A549 (cell line): ENCODE results near the gene PDGFC. TPM values are rescaled to one million over a fixed set of nuclear protein-coding genes. Genes with fewer than 3 reads are reported as not detected.

Experiments
- ATAC-seq, 2 experiments: fragments of 200-7000 bp in 1 of 2; fragments of >200 bp in 1 of 2; cut with Nextera tagmentation in 1 of 2; cut with Tn5 transposase in 1 of 2; 3 replicates each; pipeline versions ENCODE4 v1.8.0 to v1.9.1; 2018 to 2020; ENCODE audit warnings: mild to moderate bottlenecking in 1 of 2, moderate library complexity in 1 of 2
- CTCF ChIA-PET: fragments of 300-600 bp; sonication (Branson Sonifier 250); formaldehyde crosslinking; extraction: SDS; loops from one replicate; lab custom pipeline; 2021; ENCODE audit warnings: antibody characterized with exemption, inconsistent platforms; lab: Yijun Ruan, JAX
- POLR2A ChIA-PET: fragments of 350-600 bp; formaldehyde crosslinking; extraction: SDS; loops from one replicate; lab custom pipeline; 2021; ENCODE audit warnings: antibody characterized with exemption, inconsistent platforms; lab: Yijun Ruan, JAX
- DNase-seq, 2 experiments: peaks; one replicate each; pipeline versions ENCODE4 v3.0.0 to v3.0.0-alpha.2; 2011 to 2016; ENCODE audit warnings: low read depth in 1 of 2, low spot score in 1 of 2
- FAIRE-seq: peaks from 2 replicates; lab custom pipeline; 2011; peaks lifted over from hg19 to GRCh38; lab: Jason Lieb, UNC
- H3K27ac ChIP-seq, 2 experiments: fragments of >200 bp; sonication (Bioruptor Twin); formaldehyde crosslinking; 3 replicates each; pipeline ENCODE4 v1.5.1; 2016 to 2017
- H3K4me1 ChIP-seq: fragments of >200 bp; sonication (Bioruptor Twin); formaldehyde crosslinking; 3 replicates; pipeline ENCODE4 v1.6.1; 2016
- H3K4me2 ChIP-seq: fragments of >200 bp; sonication (Bioruptor Twin); formaldehyde crosslinking; 3 replicates; pipeline ENCODE4 v1.6.1; 2016
- H3K4me3 ChIP-seq: fragments of >200 bp; sonication (Bioruptor Twin); formaldehyde crosslinking; 3 replicates; pipeline ENCODE4 v1.5.1; 2016
- H3K9me3 ChIP-seq: fragments of >200 bp; sonication (Bioruptor Twin); formaldehyde crosslinking; 3 replicates; pipeline ENCODE4 v1.6.1; 2016
- EP300 ChIP-seq, 2 experiments: fragments of >200 bp; sonication (Bioruptor Twin); formaldehyde crosslinking; IDR thresholded peaks; 2 replicates in 1 of 2; 3 replicates in 1 of 2; pipeline ENCODE4 v1.6.1; 2016 to 2017
- HOXA7 ChIP-seq: fragments of 250-450 bp; sonication (Bioruptor Pico); IDR thresholded peaks from 2 replicates; pipeline ENCODE4 v1.5.0; 2020; ENCODE audit warnings: mild to moderate bottlenecking, moderate library complexity
- KDM5A ChIP-seq: fragments of 200-600 bp; sonication (generic); IDR thresholded peaks from 2 replicates; pipeline ENCODE4 v1.6.1; 2016; ENCODE audit warnings: antibody characterized with exemption, mild to moderate bottlenecking
- MAZ ChIP-seq: fragments of 150-350 bp; IDR thresholded peaks from 2 replicates; pipeline ENCODE4 v1.6.1; 2014; ENCODE audit warnings: antibody characterized with exemption, low read depth, low read length, borderline replicate concordance
- NFE2L2 ChIP-seq: fragments of 150-350 bp; conservative IDR thresholded peaks from 2 replicates; pipeline ENCODE4 v1.6.1; 2014; ENCODE audit warnings: low read length
- NR3C1 ChIP-seq: fragments of >200 bp; sonication (Bioruptor Twin); formaldehyde crosslinking; IDR thresholded peaks from 3 replicates; pipeline ENCODE4 v1.6.1; 2017
- RAD21 ChIP-seq, 2 experiments: fragments of >200 bp in 1 of 2; sonication (Bioruptor Twin) in 1 of 2; formaldehyde crosslinking in 1 of 2; IDR thresholded peaks in 1 of 2; conservative IDR thresholded peaks in 1 of 2; 2 replicates in 1 of 2; 3 replicates in 1 of 2; pipeline ENCODE4 v1.6.1; 2012 to 2018; ENCODE audit warnings: inconsistent platforms in 1 of 2
- RNF2 ChIP-seq: fragments of 200-600 bp; sonication (generic); IDR thresholded peaks from 2 replicates; pipeline ENCODE4 v1.6.1; 2016; ENCODE audit warnings: low read depth, mild to moderate bottlenecking, antibody characterized with exemption, moderate library complexity, borderline replicate concordance
- SMC3 ChIP-seq: fragments of >200 bp; sonication (Bioruptor Twin); formaldehyde crosslinking; IDR thresholded peaks from 3 replicates; pipeline ENCODE4 v1.6.1; 2018; ENCODE audit warnings: inconsistent platforms
- SREBF2 ChIP-seq: fragments of 450-650 bp; IDR thresholded peaks from 2 replicates; pipeline ENCODE4 v1.6.1; 2014; ENCODE audit warnings: mild to moderate bottlenecking, moderate library complexity
- WGBS: methylation state at CpG from one replicate; pipeline ENCODE4 v1.1.6; 2017; ENCODE audit errors: missing lambda C conversion rate; 5-methylcytosine and 5-hydroxymethylcytosine counted together
- polyA plus RNA-seq, 4 experiments: library from polyadenylated mRNA; depleted of rRNA in 3 of 4; stranded (reverse); fragments of >200 nt; fragmentation: RNase III in 1 of 4; extraction: RNeasy Plus Mini Kit Qiagen cat#74134 plus additional on column Dnase treatment in 1 of 4; gene quantifications; 2 replicates in 3 of 4; 3 replicates in 1 of 4; pipeline ENCODE4 v1.2.3, GENCODE V29; 2011 to 2017
- TF ChIP-seq, protein P1 (sequence below): fragments of 150-350 bp; IDR thresholded peaks from 2 replicates; pipeline ENCODE4 v1.6.1; 2014; ENCODE audit warnings: low read depth, mild to moderate bottlenecking, low read length
- TF ChIP-seq, protein P2 (sequence below): fragments of 200-600 bp; sonication (generic); IDR thresholded peaks from 2 replicates; pipeline ENCODE4 v1.6.1; 2016; ENCODE audit warnings: antibody characterized with exemption, mild to moderate bottlenecking, moderate library complexity
- TF ChIP-seq, protein P3 (sequence below): fragments of >200 bp; sonication (Bioruptor Twin); formaldehyde crosslinking; IDR thresholded peaks from 3 replicates; pipeline ENCODE4 v1.5.1; 2016
- TF ChIP-seq, protein P4 (sequence below): IDR thresholded peaks from 2 replicates; pipeline ENCODE4 v1.6.1; 2012
- TF ChIP-seq, protein P5 (sequence below): fragments of 250-450 bp; sonication (Bioruptor Pico); IDR thresholded peaks from 2 replicates; pipeline ENCODE4 v1.5.0; 2021; ENCODE audit warnings: mild to moderate bottlenecking, moderate library complexity, borderline replicate concordance

Gene PDGFC
- polyA plus RNA-seq, 2 of the 4 experiments (the other 2 are of a cell fraction), result 3.5 to 4.1 TPM

DNA sequence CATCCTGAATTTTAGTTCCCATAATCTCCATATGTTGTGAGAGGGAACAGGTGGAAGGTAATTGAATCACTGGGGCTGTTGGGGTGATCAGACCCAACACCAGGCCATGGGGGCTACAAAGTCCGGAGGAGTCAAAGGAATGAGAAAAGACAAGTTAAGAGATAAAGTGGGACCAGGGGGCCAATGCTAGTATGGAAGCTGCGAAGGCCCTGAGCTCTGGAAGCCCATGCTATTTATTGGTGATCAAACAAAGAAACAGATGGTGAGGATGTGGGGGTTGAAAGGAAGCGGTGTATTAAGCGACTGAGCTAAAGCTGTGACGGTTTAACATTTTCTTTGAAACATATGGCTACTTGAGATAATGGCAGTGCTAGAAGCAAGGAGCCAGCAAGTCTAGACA, 132.8 kb downstream of the PDGFC start:
- ChIA-PET CTCF (no interaction called here), POLR2A (no interaction called here)
- Histone ChIP-seq H3K27ac (no peak overlapping the region), H3K4me3 (no peak overlapping the region), H3K4me1 (no peaks in the 10 kb centered on the region), H3K4me2 (no peak overlapping the region), H3K9me3 (no peaks in the 10 kb centered on the region)
- WGBS, result 86% methylated on average over 5 of the region's 5 CpGs
- TF ChIP-seq, protein P1, sequence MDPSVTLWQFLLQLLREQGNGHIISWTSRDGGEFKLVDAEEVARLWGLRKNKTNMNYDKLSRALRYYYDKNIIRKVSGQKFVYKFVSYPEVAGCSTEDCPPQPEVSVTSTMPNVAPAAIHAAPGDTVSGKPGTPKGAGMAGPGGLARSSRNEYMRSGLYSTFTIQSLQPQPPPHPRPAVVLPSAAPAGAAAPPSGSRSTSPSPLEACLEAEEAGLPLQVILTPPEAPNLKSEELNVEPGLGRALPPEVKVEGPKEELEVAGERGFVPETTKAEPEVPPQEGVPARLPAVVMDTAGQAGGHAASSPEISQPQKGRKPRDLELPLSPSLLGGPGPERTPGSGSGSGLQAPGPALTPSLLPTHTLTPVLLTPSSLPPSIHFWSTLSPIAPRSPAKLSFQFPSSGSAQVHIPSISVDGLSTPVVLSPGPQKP, result no peak
- TF ChIP-seq RNF2 (no peak), RAD21 (conservative IDR thresholded peaks at IDR 0.05 in 1 of 2, IDR thresholded peaks at IDR 0.05 in 1 of 2) (no peak), NFE2L2 (no peak), EP300 (IDR thresholded peaks at IDR 0.05) (no peak)
- no peak for FAIRE-seq
- no peak for ATAC-seq
- no peak for DNase-seq

DNA sequence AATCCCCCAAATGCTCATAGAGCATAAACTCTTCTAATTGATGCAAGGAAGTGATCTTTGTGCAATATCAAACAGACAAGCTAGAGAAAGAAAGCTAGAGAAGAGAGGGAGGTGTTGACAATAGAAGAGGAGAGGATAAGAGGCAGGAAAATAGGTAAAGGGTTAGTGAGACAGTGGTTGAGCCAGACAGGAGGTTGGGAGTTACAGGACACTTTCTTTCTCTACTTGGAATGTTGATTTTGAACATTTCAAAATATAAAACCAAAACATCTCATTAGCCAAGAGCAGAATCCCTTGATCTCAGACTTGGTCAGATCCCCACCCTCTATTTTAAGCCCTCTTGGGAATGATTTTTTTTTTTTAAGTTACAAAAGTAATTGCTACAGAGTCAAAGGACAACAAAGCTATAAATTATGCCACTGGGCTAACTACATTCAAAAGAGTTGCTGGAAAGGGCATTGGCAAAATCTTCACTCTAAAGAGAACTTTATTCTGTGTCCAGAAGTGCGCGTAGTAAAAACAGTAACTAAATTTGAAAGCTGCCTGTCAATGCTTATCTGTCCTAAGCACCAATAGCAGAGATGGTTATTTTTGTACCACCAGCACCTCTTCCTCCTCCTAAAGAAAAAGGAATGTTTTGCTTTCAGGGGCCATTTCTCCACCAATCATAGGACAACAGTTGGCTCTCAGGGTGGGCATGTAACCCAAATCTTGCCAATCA, 133.8 kb downstream of the PDGFC start:
- Histone ChIP-seq H3K4me1 (no peaks in the 10 kb centered on the region), H3K9me3 (no peaks in the 10 kb centered on the region), H3K4me3 (no peak overlapping the region), H3K27ac (no peak overlapping the region), H3K4me2 (no peak overlapping the region)
- DNase-seq (no peak), ATAC-seq (no peak), FAIRE-seq (no peak)
- TF ChIP-seq, protein P2, sequence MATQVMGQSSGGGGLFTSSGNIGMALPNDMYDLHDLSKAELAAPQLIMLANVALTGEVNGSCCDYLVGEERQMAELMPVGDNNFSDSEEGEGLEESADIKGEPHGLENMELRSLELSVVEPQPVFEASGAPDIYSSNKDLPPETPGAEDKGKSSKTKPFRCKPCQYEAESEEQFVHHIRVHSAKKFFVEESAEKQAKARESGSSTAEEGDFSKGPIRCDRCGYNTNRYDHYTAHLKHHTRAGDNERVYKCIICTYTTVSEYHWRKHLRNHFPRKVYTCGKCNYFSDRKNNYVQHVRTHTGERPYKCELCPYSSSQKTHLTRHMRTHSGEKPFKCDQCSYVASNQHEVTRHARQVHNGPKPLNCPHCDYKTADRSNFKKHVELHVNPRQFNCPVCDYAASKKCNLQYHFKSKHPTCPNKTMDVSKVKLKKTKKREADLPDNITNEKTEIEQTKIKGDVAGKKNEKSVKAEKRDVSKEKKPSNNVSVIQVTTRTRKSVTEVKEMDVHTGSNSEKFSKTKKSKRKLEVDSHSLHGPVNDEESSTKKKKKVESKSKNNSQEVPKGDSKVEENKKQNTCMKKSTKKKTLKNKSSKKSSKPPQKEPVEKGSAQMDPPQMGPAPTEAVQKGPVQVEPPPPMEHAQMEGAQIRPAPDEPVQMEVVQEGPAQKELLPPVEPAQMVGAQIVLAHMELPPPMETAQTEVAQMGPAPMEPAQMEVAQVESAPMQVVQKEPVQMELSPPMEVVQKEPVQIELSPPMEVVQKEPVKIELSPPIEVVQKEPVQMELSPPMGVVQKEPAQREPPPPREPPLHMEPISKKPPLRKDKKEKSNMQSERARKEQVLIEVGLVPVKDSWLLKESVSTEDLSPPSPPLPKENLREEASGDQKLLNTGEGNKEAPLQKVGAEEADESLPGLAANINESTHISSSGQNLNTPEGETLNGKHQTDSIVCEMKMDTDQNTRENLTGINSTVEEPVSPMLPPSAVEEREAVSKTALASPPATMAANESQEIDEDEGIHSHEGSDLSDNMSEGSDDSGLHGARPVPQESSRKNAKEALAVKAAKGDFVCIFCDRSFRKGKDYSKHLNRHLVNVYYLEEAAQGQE, result no peak
- no peak for TF ChIP-seq SREBF2
- TF ChIP-seq, protein P3, sequence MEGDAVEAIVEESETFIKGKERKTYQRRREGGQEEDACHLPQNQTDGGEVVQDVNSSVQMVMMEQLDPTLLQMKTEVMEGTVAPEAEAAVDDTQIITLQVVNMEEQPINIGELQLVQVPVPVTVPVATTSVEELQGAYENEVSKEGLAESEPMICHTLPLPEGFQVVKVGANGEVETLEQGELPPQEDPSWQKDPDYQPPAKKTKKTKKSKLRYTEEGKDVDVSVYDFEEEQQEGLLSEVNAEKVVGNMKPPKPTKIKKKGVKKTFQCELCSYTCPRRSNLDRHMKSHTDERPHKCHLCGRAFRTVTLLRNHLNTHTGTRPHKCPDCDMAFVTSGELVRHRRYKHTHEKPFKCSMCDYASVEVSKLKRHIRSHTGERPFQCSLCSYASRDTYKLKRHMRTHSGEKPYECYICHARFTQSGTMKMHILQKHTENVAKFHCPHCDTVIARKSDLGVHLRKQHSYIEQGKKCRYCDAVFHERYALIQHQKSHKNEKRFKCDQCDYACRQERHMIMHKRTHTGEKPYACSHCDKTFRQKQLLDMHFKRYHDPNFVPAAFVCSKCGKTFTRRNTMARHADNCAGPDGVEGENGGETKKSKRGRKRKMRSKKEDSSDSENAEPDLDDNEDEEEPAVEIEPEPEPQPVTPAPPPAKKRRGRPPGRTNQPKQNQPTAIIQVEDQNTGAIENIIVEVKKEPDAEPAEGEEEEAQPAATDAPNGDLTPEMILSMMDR, result no peak
- TF ChIP-seq, protein P4, sequence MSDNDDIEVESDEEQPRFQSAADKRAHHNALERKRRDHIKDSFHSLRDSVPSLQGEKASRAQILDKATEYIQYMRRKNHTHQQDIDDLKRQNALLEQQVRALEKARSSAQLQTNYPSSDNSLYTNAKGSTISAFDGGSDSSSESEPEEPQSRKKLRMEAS, result no peak
- no peak for TF ChIP-seq HOXA7 (CRISPR knock-in tag)
- no peak for TF ChIP-seq MAZ
- no peak for TF ChIP-seq RAD21 (conservative IDR thresholded peaks at IDR 0.05 in 1 of 2, IDR thresholded peaks at IDR 0.05 in 1 of 2)
- TF ChIP-seq NR3C1, result no peak
- TF ChIP-seq SMC3, result no peak
- TF ChIP-seq KDM5A, result no peak
- TF ChIP-seq NFE2L2, result no peak
- TF ChIP-seq, protein P5, sequence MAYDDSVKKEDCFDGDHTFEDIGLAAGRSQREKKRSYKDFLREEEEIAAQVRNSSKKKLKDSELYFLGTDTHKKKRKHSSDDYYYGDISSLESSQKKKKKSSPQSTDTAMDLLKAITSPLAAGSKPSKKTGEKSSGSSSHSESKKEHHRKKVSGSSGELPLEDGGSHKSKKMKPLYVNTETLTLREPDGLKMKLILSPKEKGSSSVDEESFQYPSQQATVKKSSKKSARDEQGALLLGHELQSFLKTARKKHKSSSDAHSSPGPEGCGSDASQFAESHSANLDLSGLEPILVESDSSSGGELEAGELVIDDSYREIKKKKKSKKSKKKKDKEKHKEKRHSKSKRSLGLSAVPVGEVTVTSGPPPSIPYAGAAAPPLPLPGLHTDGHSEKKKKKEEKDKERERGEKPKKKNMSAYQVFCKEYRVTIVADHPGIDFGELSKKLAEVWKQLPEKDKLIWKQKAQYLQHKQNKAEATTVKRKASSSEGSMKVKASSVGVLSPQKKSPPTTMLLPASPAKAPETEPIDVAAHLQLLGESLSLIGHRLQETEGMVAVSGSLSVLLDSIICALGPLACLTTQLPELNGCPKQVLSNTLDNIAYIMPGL, result no peak
- ChIA-PET POLR2A (no interaction called here), CTCF (interaction anchor here (1.2 kb wide), 1 partner anchor 10 kb away, joined by 3 read pairs; no protein-coding TSS in a partner anchor)
- WGBS, result 93% methylated on average over 2 of the region's 2 CpGs
